ENCODE results near the gene MKRN2.

Gene MKRN2

GRCh38 chr3:12557473-12558100 is 700 bp downstream of the MKRN2 start:
- Histone ChIP-seq H3K36me3 (ENCODE audit: insufficient read depth, low read length) (no peaks in the 10 kb centered on the region), H3K4me2 (ENCODE audit: low read length) (peak overlapping the region; percentile 98), H3K4me3 (ENCODE audit: low read length) (peak overlapping the region; percentile 87), H3K27me3 (ENCODE audit: control insufficient read depth, insufficient read depth, low read length) (no peaks in the 10 kb centered on the region), H3K4me1 (ENCODE audit: control insufficient read depth, insufficient read depth, low read length) (peaks cover 31% of the 10 kb centered on the region), H3K9ac (ENCODE audit: low read depth, low read length) (peak overlapping the region; percentile 92), H3K9me3 (replicated peaks; ENCODE audit: low read length) (no peaks in the 10 kb centered on the region)

- no peaks in the 10 kb centered on the region for H3K36me3 ChIP-seq (ENCODE audit: insufficient read depth, low read length)
- no peaks in the 10 kb centered on the region for H3K9me3 ChIP-seq (replicated peaks; ENCODE audit: low read length)
- H3K4me2 ChIP-seq (ENCODE audit: low read length), result peak overlapping the region; percentile 98
- H3K4me3 ChIP-seq (ENCODE audit: low read length), result peak overlapping the region; percentile 87
- H3K27me3 ChIP-seq (ENCODE audit: control insufficient read depth, insufficient read depth, low read length), result no peaks in the 10 kb centered on the region
- H3K4me1 ChIP-seq (ENCODE audit: control insufficient read depth, insufficient read depth, low read length), result peaks cover 37% of the 10 kb centered on the region
- H3K9ac ChIP-seq (ENCODE audit: low read depth, low read length), result peak overlapping the region; percentile 92
Measured at GRCh38 chr3:12558706-12559105, 1.8 kb downstream of the MKRN2 start.

GRCh38 chr3:12559520-12559919 is 2.6 kb downstream of the MKRN2 start:
- H3K9ac ChIP-seq (ENCODE audit: low read depth, low read length), result no peak overlapping the region
- peaks cover 30% of the 10 kb centered on the region for H3K4me1 ChIP-seq (ENCODE audit: control insufficient read depth, insufficient read depth, low read length)
- H3K4me2 ChIP-seq (ENCODE audit: low read length), result peak overlapping the region; percentile 98
- no peaks in the 10 kb centered on the region for H3K9me3 ChIP-seq (replicated peaks; ENCODE audit: low read length)
- no peaks in the 10 kb centered on the region for H3K36me3 ChIP-seq (ENCODE audit: insufficient read depth, low read length)
- H3K27me3 ChIP-seq (ENCODE audit: control insufficient read depth, insufficient read depth, low read length), result no peaks in the 10 kb centered on the region
- H3K4me3 ChIP-seq (ENCODE audit: low read length), result no peak overlapping the region

GRCh38 chr3:12560505-12561190 is 3.8 kb downstream of the MKRN2 start:
- Histone ChIP-seq H3K9me3 (replicated peaks; ENCODE audit: low read length) (no peaks in the 10 kb centered on the region), H3K9ac (ENCODE audit: low read depth, low read length) (no peak overlapping the region), H3K36me3 (ENCODE audit: insufficient read depth, low read length) (no peaks in the 10 kb centered on the region), H3K4me2 (ENCODE audit: low read length) (no peak overlapping the region), H3K4me1 (ENCODE audit: control insufficient read depth, insufficient read depth, low read length) (peaks cover 29% of the 10 kb centered on the region), H3K27me3 (ENCODE audit: control insufficient read depth, insufficient read depth, low read length) (no peaks in the 10 kb centered on the region), H3K4me3 (ENCODE audit: low read length) (no peak overlapping the region)

- H3K4me1 ChIP-seq (ENCODE audit: control insufficient read depth, insufficient read depth, low read length), result peaks cover 25% of the 10 kb centered on the region
- no peak overlapping the region for H3K4me3 ChIP-seq (ENCODE audit: low read length)
- no peak overlapping the region for H3K9ac ChIP-seq (ENCODE audit: low read depth, low read length)
- H3K27me3 ChIP-seq (ENCODE audit: control insufficient read depth, insufficient read depth, low read length), result no peaks in the 10 kb centered on the region
- no peaks in the 10 kb centered on the region for H3K9me3 ChIP-seq (replicated peaks; ENCODE audit: low read length)
- no peak overlapping the region for H3K4me2 ChIP-seq (ENCODE audit: low read length)
- H3K36me3 ChIP-seq (ENCODE audit: insufficient read depth, low read length), result no peaks in the 10 kb centered on the region
Measured at GRCh38 chr3:12561397-12561796, 4.5 kb downstream of the MKRN2 start.

- no peak overlapping the region for H3K4me2 ChIP-seq (ENCODE audit: low read length)
Measured at GRCh38 chr3:12562451-12562850, 5.6 kb downstream of the MKRN2 start.

GRCh38 chr3:12566976-12567375 is 10.1 kb downstream of the MKRN2 start:
- no peak overlapping the region for H3K4me2 ChIP-seq (ENCODE audit: low read length)
- H3K9me3 ChIP-seq (replicated peaks; ENCODE audit: low read length), result no peaks in the 10 kb centered on the region
- no peak overlapping the region for H3K9ac ChIP-seq (ENCODE audit: low read depth, low read length)
- H3K4me3 ChIP-seq (ENCODE audit: low read length), result no peak overlapping the region
- no peaks in the 10 kb centered on the region for H3K27me3 ChIP-seq (ENCODE audit: control insufficient read depth, insufficient read depth, low read length)
- H3K4me1 ChIP-seq (ENCODE audit: control insufficient read depth, insufficient read depth, low read length), result peaks cover 6% of the 10 kb centered on the region
- peaks cover 25% of the 10 kb centered on the region for H3K36me3 ChIP-seq (ENCODE audit: insufficient read depth, low read length)

More at GRCh38 chr3:12562451-12562850, 5.6 kb downstream of the MKRN2 start:
- no peak overlapping the region for H3K9ac ChIP-seq (ENCODE audit: low read depth, low read length)
- H3K4me3 ChIP-seq (ENCODE audit: low read length), result no peak overlapping the region
- H3K36me3 ChIP-seq (ENCODE audit: insufficient read depth, low read length), result no peaks in the 10 kb centered on the region
- no peaks in the 10 kb centered on the region for H3K27me3 ChIP-seq (ENCODE audit: control insufficient read depth, insufficient read depth, low read length)
- no peaks in the 10 kb centered on the region for H3K9me3 ChIP-seq (replicated peaks; ENCODE audit: low read length)
- H3K4me1 ChIP-seq (ENCODE audit: control insufficient read depth, insufficient read depth, low read length), result peaks cover 25% of the 10 kb centered on the region

- H3K36me3 ChIP-seq (ENCODE audit: insufficient read depth, low read length), result peaks cover 36% of the 10 kb centered on the region
- no peak overlapping the region for H3K4me3 ChIP-seq (ENCODE audit: low read length)
- H3K4me1 ChIP-seq (ENCODE audit: control insufficient read depth, insufficient read depth, low read length), result no peaks in the 10 kb centered on the region
- no peak overlapping the region for H3K9ac ChIP-seq (ENCODE audit: low read depth, low read length)
- no peaks in the 10 kb centered on the region for H3K9me3 ChIP-seq (replicated peaks; ENCODE audit: low read length)
- H3K27me3 ChIP-seq (ENCODE audit: control insufficient read depth, insufficient read depth, low read length), result no peaks in the 10 kb centered on the region
- H3K4me2 ChIP-seq (ENCODE audit: low read length), result no peak overlapping the region
Measured at GRCh38 chr3:12568747-12569146, 11.9 kb downstream of the MKRN2 start.

GRCh38 chr3:12569836-12570235 is 12.9 kb downstream of the MKRN2 start:
- Histone ChIP-seq H3K4me1 (ENCODE audit: control insufficient read depth, insufficient read depth, low read length) (no peaks in the 10 kb centered on the region), H3K4me3 (ENCODE audit: low read length) (no peak overlapping the region), H3K4me2 (ENCODE audit: low read length) (no peak overlapping the region), H3K9ac (ENCODE audit: low read depth, low read length) (no peak overlapping the region), H3K9me3 (replicated peaks; ENCODE audit: low read length) (no peaks in the 10 kb centered on the region), H3K27me3 (ENCODE audit: control insufficient read depth, insufficient read depth, low read length) (no peaks in the 10 kb centered on the region), H3K36me3 (ENCODE audit: insufficient read depth, low read length) (peaks cover 47% of the 10 kb centered on the region)

GRCh38 chr3:12571986-12572385 is 15.1 kb downstream of the MKRN2 start:
- Histone ChIP-seq H3K27me3 (ENCODE audit: control insufficient read depth, insufficient read depth, low read length) (no peaks in the 10 kb centered on the region), H3K9me3 (replicated peaks; ENCODE audit: low read length) (no peaks in the 10 kb centered on the region), H3K9ac (ENCODE audit: low read depth, low read length) (no peak overlapping the region), H3K36me3 (ENCODE audit: insufficient read depth, low read length) (peaks cover 63% of the 10 kb centered on the region), H3K4me3 (ENCODE audit: low read length) (no peak overlapping the region), H3K4me1 (ENCODE audit: control insufficient read depth, insufficient read depth, low read length) (peaks cover 12% of the 10 kb centered on the region), H3K4me2 (ENCODE audit: low read length) (no peak overlapping the region)

GRCh38 chr3:12574131-12574530 is 17.2 kb downstream of the MKRN2 start:
- Histone ChIP-seq H3K27me3 (ENCODE audit: control insufficient read depth, insufficient read depth, low read length) (no peaks in the 10 kb centered on the region), H3K4me1 (ENCODE audit: control insufficient read depth, insufficient read depth, low read length) (peaks cover 12% of the 10 kb centered on the region), H3K36me3 (ENCODE audit: insufficient read depth, low read length) (peaks cover 72% of the 10 kb centered on the region), H3K4me3 (ENCODE audit: low read length) (no peak overlapping the region), H3K9ac (ENCODE audit: low read depth, low read length) (no peak overlapping the region), H3K9me3 (replicated peaks; ENCODE audit: low read length) (no peaks in the 10 kb centered on the region), H3K4me2 (ENCODE audit: low read length) (no peak overlapping the region)

- peaks cover 14% of the 10 kb centered on the region for H3K4me1 ChIP-seq (ENCODE audit: control insufficient read depth, insufficient read depth, low read length)
- no peak overlapping the region for H3K4me3 ChIP-seq (ENCODE audit: low read length)
- H3K9ac ChIP-seq (ENCODE audit: low read depth, low read length), result no peak overlapping the region
- H3K4me2 ChIP-seq (ENCODE audit: low read length), result no peak overlapping the region
- no peaks in the 10 kb centered on the region for H3K9me3 ChIP-seq (replicated peaks; ENCODE audit: low read length)
- no peaks in the 10 kb centered on the region for H3K27me3 ChIP-seq (ENCODE audit: control insufficient read depth, insufficient read depth, low read length)
- H3K36me3 ChIP-seq (ENCODE audit: insufficient read depth, low read length), result peaks cover 74% of the 10 kb centered on the region
Measured at GRCh38 chr3:12574661-12575060, 17.8 kb downstream of the MKRN2 start.
